Peyer's patch (tissue), 4 donors: ENCODE data around the gene ADCY9. TPM values are rescaled to one million over a fixed set of nuclear protein-coding genes. Genes with fewer than 3 reads are reported as not detected.
"Not testable (repeated sequence)": the region's sequence is repeated elsewhere in the genome, so short reads cannot be mapped to it uniquely, and the experiment has no call there.

Experiments used
- DNase-seq, 3 donors: peaks; one replicate each; pipeline ENCODE4 v3.0.0-alpha.2; 2017 to 2019
- H3K27ac ChIP-seq, 4 donors: fragments of 200-600 bp; sonication (generic); one replicate each; pipeline ENCODE4 v1.5.1; 2016 to 2019
- H3K27me3 ChIP-seq, 2 donors: fragments of 200-600 bp; sonication (generic); one replicate each; pipeline ENCODE4 v1.5.1; 2019
- H3K36me3 ChIP-seq, 3 donors: fragments of 200-600 bp; sonication (generic); one replicate each; pipeline ENCODE4 v1.5.1; 2016 to 2019
- H3K4me1 ChIP-seq, 4 donors: fragments of 200-600 bp; sonication (generic); one replicate each; pipeline ENCODE4 v1.5.1; 2016 to 2019
- H3K4me3 ChIP-seq, 4 donors: fragments of 200-600 bp; sonication (generic); 1 replicate in 3 of 4; 2 replicates in 1 of 4; pipeline ENCODE4 v1.5.1; 2016 to 2019; ENCODE audit warnings: mild to moderate bottlenecking in 1 of 4
- H3K9me3 ChIP-seq, 4 donors: fragments of 200-600 bp; sonication (generic); one replicate each; pipeline ENCODE4 v1.5.1; 2016 to 2019; ENCODE audit warnings: mild to moderate bottlenecking in 1 of 4
- CTCF ChIP-seq, 6 experiments: fragments of 450-650 bp in 4 of 6; fragments of 200-600 bp in 2 of 6; sonication (generic) in 1 of 6; IDR thresholded peaks; one replicate each; pipeline ENCODE4 v1.5.1; 2017 to 2019; ENCODE audit warnings: antibody characterized with exemption in 6 of 6, mild to moderate bottlenecking in 3 of 6, moderate library complexity in 1 of 6
- POLR2A ChIP-seq, 2 donors: fragments of 450-650 bp; IDR thresholded peaks; one replicate each; pipeline ENCODE4 v1.5.1; 2017; ENCODE audit warnings: antibody characterized with exemption in 2 of 2, mild to moderate bottlenecking in 2 of 2, moderate library complexity in 2 of 2
- total RNA-seq, 4 donors: library from RNA; depleted of rRNA; stranded (reverse); fragments of >200 nt; gene quantifications; one replicate each; pipeline ENCODE4 v1.1.0, GENCODE V29; 2016

Gene ADCY9
- total RNA-seq, 4 donors from 2014 or later: 19.8 to 47.3 (median 44.0) TPM

GRCh38 chr16:4075534-4075933, 40.7 kb downstream of the ADCY9 start:
- no peak for DNase-seq
- TF ChIP-seq POLR2A (IDR thresholded peaks at IDR 0.05) (no peak), CTCF (IDR thresholded peaks at IDR 0.05) (no peak)
- no peaks in the 10 kb centered on the region for H3K36me3 ChIP-seq
- no peaks in the 10 kb centered on the region for H3K4me1 ChIP-seq
- no peak overlapping the region for H3K4me3 ChIP-seq
- H3K27ac ChIP-seq: no peak overlapping the region
- H3K9me3 ChIP-seq: no peaks in the 10 kb centered on the region
- no peaks in the 10 kb centered on the region for H3K27me3 ChIP-seq

- not testable (repeated sequence) for H3K9me3 ChIP-seq, H3K36me3 ChIP-seq, DNase-seq, H3K4me3 ChIP-seq, H3K27me3 ChIP-seq, H3K4me1 ChIP-seq, H3K27ac ChIP-seq
Observed at GRCh38 chr16:4073150-4073549, 43.1 kb downstream of the ADCY9 start.

GRCh38 chr16:4071686-4072561, 44.3 kb downstream of the ADCY9 start:
- DNase-seq: no peak
- Histone ChIP-seq H3K27ac (no peak overlapping the region), H3K9me3 (no peaks in the 10 kb centered on the region), H3K4me1 (no peaks in the 10 kb centered on the region), H3K27me3 (no peaks in the 10 kb centered on the region), H3K4me3 (no peak overlapping the region), H3K36me3 (no peaks in the 10 kb centered on the region)
- TF ChIP-seq POLR2A (IDR thresholded peaks at IDR 0.05) (no peak), CTCF (IDR thresholded peaks at IDR 0.05) (no peak)

GRCh38 chr16:4070936-4071335, 45.3 kb downstream of the ADCY9 start:
- H3K27me3 ChIP-seq: no peaks in the 10 kb centered on the region
- no peaks in the 10 kb centered on the region for H3K9me3 ChIP-seq
- no peak overlapping the region for H3K4me3 ChIP-seq
- no peak for DNase-seq
- H3K4me1 ChIP-seq: no peaks in the 10 kb centered on the region
- TF ChIP-seq CTCF (IDR thresholded peaks at IDR 0.05) (no peak), POLR2A (IDR thresholded peaks at IDR 0.05) (no peak)
- H3K36me3 ChIP-seq: no peaks in the 10 kb centered on the region
- H3K27ac ChIP-seq: no peak overlapping the region

GRCh38 chr16:4067262-4068001, 48.8 kb downstream of the ADCY9 start:
- no peak overlapping the region for H3K4me3 ChIP-seq
- no peaks in the 10 kb centered on the region for H3K4me1 ChIP-seq
- no peak overlapping the region for H3K27ac ChIP-seq
- no peaks in the 10 kb centered on the region for H3K9me3 ChIP-seq
- no peak for DNase-seq
- no peaks in the 10 kb centered on the region for H3K36me3 ChIP-seq
- TF ChIP-seq POLR2A (IDR thresholded peaks at IDR 0.05) (no peak), CTCF (IDR thresholded peaks at IDR 0.05) (no peak)
- H3K27me3 ChIP-seq: no peaks in the 10 kb centered on the region

GRCh38 chr16:4064950-4065352, 51.3 kb downstream of the ADCY9 start:
- no peaks in the 10 kb centered on the region for H3K36me3 ChIP-seq
- peak overlapping the region in 3 of 4 donors; percentile 16 to 68 (median 28) for H3K27ac ChIP-seq
- no peaks in the 10 kb centered on the region for H3K27me3 ChIP-seq
- no peaks in the 10 kb centered on the region for H3K4me1 ChIP-seq
- DNase-seq: peak in 1 of 3 donors; percentile 49
- TF ChIP-seq CTCF (IDR thresholded peaks at IDR 0.05) (no peak), POLR2A (IDR thresholded peaks at IDR 0.05) (no peak)
- no peaks in the 10 kb centered on the region for H3K9me3 ChIP-seq
- peak overlapping the region in 3 of 4 donors; percentile 12 to 54 (median 42) for H3K4me3 ChIP-seq
